Hepatocyte (in vitro differentiated cells): ENCODE data around the gene AMIGO3.

Experiments
- CTCF ChIP-seq: fragments of 200-600 bp; sonication (generic); IDR thresholded peaks from 2 replicates; pipeline ENCODE4 v1.5.1; 2016; ENCODE audit warnings: antibody characterized with exemption, mild to moderate bottlenecking; ENCODE audit not compliant: poor library complexity
- EZH2 ChIP-seq: fragments of 200-600 bp; sonication (generic); IDR thresholded peaks from 2 replicates; pipeline ENCODE4 v1.6.1; 2016; ENCODE audit warnings: antibody characterized with exemption, mild to moderate bottlenecking, borderline replicate concordance

- TF ChIP-seq CTCF (no peak), EZH2 (no peak)
Observed at GRCh38 chr3:49723296-49723627, 3.8 kb upstream of the AMIGO3 start.
